GM21576 (cell line): ENCODE measurements around the gene CRYL1.
A peak's percentile ranks its signal among the peaks of the same experiment; 100 is the strongest.

Experiments used
- ATAC-seq: cut with Tn5 transposase; IDR thresholded peaks from one replicate; pipeline ENCODE4 v1.9.1; 2021; ENCODE audit warnings: mild to moderate bottlenecking, moderate library complexity; ENCODE audit not compliant: unreplicated experiment

The CRYL1 gene

DNA sequence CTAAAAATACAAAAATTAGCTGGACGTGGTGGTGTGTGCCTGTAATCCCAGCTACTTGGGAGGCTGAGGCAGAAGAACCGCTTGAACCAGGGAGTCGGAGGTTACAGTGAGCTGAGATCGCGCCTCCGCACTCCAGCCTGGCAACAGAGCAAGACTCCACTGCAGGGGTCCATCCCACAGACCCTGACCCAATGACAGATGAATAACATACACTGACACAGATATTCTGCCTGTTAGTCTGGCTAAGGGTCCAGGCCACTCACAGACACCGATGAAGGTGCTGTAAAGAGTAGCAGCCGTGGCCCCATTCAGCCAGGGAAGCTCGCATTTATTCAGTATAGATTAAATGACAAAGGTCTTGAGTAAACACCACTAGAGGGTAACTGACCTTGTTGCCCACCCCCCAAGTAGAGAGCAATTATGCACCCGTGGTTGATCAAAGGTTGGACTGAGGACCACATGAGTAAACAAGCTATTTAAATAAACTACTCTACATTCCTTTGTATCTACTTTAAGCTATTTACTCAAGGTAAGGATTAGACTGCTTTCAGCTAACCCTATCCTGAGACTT is 8.5 kb upstream of the CRYL1 start:
- no peak for ATAC-seq

DNA sequence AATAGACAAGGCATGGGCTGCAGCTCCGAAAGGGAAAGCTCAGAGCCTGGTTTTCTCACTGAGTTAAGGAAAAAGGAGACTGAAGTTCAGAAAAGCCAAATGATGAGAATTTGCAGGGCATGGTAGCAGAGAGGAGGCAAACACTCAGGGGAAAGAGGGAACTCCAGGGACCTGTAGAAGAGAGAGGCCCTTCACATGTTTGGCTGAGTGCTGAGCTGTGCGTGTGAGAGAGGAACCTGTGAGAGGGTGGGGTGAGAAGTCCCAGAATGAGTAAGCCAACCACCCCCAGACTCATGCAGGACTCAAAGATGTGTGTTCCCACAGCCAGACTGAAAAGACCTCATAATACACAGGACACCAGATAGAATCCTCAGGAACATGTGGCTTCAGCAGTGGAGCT is 2.8 kb upstream of the CRYL1 start:
- ATAC-seq, result no peak

DNA sequence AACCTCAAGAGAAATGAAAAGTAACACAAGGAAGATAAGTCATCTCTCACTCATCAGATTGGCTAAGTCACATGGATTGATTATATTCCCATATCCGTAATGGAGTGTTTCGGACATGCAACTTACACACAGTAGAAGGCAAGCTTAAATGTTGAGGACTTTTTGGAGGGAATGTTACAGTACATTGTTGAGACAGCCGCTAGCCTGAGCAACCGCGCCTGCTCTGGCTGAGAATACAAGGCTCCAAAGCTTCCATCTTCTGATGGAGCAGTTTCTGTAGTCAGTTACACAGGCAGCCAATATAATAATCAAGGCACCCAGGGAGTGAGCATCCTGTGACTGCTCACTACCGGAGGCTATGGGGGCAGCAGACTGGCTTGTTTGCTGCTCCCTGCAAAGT is 1.0 kb upstream of the CRYL1 start:
- no peak for ATAC-seq

DNA sequence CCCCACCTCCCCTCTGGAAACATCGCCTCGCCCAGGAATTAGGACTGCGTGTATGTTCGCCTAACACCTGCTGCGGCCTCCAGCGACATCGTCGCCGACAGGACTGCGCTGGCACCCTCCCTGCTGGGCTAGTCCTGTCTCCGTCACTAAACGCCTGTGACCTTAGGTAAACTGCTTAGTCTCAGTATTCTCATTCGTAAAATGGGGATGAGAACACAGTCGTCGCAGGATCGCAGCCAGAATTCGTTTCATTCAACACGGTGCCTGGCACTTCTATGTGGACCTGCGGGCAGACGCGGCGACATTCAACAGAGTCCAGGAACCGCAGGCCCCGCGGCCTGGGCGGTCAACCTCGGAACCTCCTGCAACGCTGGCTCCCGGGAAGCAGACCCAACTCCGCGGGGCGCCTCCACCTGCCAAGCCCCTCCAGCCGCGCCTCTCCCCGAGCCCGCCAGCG is 485 bp downstream of the CRYL1 start:
- ATAC-seq, result peak; percentile 26

DNA sequence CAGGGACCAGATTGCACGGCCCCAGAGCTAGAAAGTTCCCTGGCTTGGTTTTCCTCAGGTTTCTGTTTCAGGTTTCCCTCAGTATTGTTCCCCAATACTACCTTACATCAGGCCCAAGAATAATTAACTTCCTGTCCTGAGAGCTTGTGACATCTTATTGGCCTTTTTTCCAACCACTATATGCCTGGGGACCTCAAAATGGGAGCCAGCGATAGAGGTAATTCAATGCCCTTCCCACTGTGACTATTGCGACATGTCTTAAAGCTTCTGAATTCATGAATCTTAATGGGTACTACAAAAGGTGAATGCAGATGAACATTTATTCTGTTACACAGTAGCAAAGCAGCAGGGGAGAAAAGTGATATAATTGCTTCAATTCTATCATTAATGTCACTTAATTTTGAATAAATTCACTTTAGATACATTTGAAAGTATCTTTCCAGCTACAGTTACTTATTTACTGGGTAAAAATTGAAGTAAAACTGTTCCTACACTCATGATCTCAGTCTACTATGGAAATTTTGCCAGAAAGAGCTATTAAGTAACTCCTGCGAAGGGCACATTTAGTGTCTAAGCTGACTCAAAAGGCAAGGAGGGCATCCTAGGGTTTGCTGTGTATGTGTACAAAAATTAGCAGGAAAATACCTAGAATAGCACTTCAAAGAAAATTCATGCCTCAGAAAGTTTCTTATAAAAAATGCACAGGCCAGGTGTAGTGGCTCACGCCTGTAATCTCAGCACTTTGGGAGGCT is 4.1 kb downstream of the CRYL1 start:
- no peak for ATAC-seq

DNA sequence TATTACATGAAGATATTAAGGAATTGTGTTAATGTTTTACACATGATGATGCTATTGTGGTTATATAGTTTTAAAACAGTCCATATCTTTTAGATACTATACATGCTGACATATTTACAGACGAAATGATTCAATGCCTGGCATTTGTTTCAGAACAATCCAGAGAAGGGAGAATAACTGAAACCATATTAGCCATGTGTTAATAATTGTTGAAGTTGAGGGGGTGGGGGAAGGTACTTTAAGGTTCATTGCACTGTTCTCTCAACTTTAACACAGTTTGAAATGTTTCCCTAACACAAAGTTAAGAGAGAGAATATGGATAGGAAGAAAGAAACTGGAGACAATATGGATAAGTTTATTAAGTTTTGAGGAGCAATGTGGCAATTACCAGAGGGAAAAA is 5.8 kb downstream of the CRYL1 start:
- ATAC-seq, result no peak

DNA sequence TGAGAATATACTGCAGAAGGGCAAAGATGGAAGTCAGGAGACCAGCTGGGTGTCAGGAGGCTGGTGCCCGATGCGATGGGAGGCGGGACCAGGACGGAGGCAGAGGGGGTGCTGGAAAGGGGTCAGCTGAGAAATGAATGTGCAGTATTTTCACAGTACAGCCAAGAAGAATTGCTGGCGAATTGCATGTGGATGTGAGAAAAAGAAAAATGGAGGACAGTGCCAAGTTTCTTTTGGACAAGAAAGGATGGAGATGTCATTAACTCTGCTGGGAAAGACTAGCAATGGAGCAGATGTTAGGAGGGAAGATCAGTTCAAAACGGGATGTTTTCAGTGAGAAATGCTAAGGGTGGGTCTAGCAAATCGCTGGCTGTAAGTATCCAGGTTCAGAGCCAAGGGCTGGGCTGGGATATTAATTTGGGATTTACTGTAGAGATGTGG is 7.0 kb downstream of the CRYL1 start:
- ATAC-seq, result no peak

DNA sequence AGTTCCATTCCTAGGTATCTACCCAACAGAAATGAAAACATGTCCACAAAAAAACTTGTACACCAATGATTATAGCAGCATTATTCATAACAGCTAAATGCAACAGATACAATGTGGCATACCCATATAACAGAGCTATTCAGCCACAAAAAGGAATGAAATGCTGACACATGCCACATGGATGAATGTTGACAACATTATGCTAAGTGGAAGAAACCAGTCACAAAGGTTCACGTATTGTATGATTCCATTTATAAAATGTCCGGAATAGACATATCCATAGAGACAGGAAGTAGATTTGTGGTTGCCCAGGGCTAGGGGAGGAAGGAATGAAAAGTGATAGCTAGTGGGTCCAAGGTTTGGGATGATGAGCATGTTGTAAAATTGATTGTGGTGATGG is 10.8 kb downstream of the CRYL1 start:
- ATAC-seq, result no peak

DNA sequence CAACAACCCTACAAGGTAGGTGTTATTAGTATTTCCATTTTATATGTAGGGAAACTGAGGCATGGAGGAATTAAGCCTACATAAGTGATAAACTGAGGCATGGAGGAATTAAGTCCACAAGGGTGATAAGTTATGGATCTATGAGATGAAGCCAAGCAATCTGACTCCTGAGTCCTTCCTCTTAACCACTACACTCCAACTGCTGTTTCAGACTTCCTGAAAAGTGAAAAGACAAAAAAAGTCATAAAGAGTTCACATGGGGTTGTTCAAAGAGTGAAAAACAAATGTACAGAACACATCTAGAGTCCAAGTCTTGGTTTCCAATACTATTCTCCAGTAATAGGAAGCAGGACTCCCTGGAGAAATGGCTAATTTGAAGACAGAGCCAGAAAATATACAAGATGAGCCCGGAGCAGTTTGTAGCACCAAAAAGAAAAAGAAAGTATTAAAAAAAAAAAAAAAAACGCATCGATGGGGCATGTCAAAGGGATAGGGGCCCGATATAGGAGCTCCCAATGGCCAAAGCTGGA is 12.1 kb downstream of the CRYL1 start:
- no peak for ATAC-seq

DNA sequence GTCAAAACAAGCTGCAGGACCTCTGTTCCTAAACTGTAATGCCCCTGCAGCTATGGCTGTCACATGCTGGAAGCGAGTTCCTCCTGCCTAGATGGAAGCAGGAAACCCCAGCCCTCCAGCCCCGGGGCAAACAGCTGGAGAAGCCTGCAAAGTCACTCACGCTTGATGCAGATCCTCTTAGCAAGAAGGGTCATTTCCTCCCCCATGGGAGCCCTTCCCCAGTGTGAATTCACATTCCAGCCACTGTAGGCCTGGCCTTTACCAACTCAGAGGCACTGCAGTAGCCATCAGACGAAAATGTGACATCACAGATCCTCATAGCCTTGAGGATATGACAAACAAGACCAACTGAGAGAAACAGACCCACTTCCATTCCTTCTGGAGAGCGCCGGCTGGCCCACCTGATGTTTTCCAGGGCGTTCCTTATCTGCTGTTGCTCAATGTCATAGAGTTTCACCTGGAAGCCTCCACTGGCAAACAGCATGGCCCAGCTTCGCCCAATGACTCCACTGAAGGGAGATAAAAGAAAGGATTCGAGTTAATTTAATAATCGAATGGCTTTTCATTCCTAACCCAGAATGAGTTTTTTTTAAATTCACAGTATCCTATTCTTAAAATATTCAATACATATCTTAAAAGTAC is 13.5 kb downstream of the CRYL1 start:
- ATAC-seq, result no peak

DNA sequence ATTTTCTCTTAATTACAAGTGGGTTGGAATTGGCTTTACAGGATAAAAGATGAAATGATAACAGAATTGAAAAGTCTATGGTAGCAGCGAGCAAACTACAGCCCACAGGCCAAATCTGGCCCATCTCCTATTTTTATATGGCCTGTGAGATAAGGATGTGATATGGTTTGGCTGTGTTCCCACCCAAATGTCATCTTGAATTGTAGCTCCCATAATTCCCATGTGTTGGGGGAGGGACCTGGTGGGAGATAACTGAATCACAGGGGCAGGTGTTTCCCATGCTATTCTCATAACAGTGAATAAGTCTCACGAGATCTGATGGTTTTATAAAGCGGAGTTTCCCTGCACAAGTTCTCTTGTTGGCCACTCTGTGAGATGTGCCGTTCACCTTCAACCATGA is 19.0 kb downstream of the CRYL1 start:
- ATAC-seq, result no peak

DNA sequence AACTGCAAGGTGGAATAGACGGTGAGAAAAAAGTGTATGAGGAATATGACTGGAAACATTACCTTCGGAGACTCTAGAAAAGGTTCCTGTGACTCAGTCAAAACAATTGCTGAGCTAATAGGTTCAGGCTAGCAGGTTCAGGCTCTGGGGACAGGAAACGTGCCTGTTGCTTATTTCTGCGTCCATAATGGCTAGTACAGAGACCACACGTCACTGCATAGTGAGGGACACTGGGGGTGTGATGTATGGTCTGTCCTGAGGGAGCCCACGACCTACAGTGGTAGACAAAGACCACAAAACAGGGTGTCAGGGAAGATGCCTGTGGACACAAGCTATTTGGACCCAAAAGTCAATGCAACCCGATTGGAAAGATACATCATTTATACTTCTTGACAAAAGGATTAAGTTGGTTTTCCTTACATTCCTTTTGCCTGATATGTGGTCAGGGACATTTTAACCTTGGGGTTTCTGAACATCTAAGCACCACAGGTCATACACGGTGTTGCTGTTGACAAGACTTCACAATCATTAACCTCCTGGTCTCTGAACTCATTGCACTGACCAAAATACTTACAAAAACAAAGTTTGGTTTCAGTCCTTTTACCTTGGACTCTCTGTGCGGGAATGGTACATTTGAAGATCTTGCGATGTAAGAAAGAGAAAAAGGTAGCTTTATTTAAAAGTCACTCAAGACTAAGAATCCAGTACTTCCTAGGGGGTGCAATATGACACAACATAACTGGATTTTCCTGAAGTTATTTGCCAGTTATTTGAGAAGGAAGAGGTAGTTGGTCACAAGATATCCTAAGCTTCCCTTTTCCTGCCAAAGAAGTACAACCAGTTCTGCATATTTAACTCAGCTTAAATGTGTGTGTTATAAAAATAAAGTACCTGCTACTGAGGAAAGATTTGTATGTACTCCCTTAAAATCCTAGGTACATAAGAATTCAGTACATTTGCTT is 20.0 kb downstream of the CRYL1 start:
- ATAC-seq, result no peak

DNA sequence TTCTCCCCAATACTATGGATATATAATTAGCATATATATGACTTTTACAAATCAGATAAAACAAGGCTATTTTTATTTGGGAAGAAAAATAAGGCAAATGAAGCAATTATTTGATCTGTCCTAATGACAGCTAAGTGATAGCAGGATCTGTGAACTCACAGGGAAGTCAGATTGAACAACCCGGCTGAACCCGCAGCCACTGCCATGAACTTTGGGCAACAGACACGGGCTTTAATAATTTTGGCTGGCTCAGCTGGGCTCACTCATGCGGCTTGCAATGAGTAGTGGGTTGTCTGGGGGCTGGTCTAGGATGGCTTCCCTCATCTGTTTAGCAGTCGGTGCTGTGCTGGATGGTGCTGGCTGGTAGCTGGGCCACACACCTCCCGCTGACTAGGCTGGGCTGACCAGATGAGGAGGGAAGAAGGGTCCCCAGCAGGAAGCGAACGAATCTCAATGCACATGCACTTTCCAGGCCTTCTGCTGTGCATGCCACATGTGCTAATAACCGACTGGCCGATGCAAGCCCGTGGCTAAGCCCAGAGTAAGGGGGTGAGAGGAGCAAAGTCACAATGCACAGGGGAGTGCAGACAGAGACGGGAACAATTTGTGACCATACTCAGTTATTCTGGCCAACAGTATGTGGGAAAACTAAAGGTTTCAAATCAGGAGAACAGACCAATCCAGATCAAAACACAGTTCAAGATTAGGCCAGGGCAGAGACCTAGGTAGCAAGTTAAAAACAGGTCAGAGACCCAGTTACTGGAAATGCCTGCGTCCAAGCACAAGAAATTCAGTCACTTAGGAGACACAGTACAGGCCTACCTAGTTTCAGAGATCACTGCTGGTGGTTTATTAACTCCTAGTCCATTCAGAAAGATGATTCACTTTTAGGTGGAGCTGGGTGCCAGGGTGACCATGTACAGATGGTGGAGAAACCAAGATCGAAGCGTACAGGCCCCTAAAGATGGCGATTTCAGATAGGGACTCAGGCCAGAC is 22.3 kb downstream of the CRYL1 start:
- ATAC-seq, result no peak

DNA sequence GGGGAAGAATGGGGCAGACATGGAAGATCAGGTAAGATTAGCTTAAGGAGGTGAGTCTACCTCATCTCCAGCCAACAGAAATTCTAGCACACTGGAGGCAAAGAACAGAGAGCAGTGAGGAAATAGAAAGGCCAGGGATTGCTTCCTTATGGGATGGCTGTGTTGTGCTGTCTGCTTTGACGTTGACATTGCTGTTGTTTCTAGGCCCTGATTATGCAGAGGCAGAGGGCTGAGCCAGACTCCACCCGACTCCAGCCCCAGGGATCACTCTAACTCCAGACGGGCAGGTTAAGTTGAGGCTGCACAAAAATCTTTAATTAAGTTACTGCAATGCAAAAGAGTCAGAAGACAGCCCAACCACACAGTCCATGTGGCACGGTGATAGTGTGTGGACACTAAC is 24.1 kb downstream of the CRYL1 start:
- ATAC-seq, result no peak

DNA sequence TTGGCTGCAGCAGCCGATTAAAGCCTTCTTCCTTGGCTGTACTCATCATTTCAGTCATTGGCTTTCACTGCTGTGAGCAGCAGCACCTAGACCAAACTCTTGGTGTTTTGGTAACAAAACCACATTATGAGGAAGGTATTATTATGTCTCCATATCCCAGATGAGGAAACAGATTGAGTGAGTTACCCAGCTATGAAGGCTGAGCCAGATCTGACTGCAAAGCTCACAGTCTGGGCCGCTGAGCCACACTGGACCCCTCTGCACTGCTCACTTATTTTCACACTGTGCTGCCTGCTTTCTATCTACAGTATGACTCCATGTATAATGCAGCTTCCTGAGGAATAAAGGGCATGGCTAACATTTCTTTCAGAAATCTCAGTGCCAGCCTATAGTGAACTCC is 24.5 kb downstream of the CRYL1 start:
- ATAC-seq, result no peak

DNA sequence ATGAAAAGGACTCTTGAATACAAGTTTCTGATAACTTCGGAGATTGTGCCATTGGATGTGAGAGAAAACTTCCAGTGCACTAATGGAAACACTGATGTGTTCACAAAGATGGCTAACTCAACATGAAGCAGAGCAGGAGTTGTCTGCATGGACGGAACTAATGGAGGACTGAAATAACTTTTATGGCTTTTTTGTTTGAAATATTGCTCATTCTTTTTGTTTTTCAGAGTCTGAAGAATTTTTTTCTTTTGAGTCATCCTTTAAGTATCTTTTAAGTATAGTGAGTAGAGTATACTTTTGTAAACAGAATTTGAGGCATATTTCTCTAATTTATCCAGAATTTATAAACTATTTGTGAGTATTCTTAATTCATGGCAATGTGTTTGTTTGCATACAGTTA is 25.7 kb downstream of the CRYL1 start:
- no peak for ATAC-seq

DNA sequence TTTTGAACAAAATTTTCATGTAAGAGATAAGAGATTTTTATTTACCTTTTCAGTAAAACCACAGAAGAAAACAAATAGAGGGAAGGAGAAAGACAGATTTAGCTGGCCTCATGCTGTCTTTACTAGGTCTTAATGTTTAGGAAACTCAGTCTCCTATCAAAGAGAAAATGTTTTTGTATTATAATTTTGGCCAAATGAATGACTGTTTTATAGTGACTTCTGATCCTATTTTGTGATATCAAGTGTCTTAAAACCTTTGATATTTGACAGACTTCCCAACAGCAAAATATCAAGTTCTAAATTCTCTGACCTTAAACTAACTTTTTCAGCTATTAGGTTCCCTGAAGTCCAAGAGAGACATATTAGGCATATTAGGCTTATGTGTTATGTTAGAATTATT is 27.0 kb downstream of the CRYL1 start:
- no peak for ATAC-seq

DNA sequence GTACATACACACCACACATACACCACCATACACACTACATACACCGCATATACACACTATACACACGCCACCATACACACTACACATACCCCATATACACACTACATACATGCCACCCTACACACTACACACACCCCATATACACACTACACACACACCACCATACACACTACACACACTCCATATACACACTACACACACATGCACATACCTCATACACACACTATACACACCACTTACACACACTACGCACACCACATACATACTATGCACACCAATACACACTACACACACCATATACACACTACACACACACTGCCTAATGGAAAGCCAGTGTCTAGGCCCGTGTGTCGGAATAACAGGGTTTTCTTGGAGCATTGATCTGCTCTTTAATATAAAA is 27.5 kb downstream of the CRYL1 start:
- no peak for ATAC-seq

DNA sequence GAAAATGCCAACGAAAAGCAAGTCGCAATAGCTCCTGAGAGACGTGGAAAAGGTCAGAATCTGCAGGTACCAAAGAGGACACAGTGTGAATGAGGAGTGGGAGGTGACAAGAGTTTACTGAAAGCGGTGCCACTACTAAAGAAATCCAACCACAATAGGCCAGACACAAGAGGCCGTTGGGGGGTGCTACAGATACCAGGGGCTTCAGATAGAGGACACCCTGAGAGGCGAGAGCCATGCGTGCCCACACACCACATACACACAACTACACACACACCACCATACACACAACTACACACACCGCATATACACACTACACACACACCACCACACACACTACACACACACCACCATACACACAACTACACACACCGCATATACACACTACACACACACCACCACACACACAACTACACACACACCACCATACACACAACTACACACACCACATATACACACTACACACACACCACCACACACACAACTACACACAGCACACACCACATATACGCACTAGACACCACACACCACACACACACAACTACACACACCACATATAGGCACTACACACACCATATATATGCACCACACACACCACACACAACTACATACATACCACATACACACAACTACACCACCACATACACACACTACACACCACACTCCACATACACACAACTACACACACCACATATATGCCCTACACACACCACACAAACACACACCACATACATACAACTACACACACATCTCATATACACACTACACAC is 28.5 kb downstream of the CRYL1 start:
- ATAC-seq, result no peak
